Inferior parietal cortex (tissue), 1 donor: ENCODE measurements around the gene RAMAC.
"Not testable (repeated sequence)": the region's sequence is repeated elsewhere in the genome, so short reads cannot be mapped to it uniquely, and the experiment has no call there.

Experiments used
- DNase-seq: peaks from one replicate; pipeline ENCODE4 v3.0.0-alpha.2; 2016; ENCODE audit errors: extremely low spot score

The RAMAC gene

DNA sequence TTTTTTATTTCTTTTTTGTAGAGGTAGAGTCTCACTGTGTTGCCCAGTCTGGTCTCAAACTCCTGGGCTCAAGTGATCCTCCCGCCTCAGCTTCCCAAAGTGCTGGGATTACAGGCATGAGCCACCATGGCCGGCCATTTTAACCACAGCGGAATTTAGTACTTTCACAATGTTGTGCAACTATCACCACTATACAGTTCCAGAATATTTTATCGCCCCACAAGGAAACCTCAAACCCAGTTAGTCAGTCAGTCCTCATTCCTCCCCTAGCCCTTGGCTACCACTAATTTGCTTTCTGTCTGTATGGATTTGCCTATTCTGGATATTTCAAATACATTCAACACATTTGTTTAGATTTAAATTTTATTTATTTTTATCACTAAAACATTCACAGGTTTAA is 17.9 kb upstream of the RAMAC start:
- no peak for DNase-seq

DNA sequence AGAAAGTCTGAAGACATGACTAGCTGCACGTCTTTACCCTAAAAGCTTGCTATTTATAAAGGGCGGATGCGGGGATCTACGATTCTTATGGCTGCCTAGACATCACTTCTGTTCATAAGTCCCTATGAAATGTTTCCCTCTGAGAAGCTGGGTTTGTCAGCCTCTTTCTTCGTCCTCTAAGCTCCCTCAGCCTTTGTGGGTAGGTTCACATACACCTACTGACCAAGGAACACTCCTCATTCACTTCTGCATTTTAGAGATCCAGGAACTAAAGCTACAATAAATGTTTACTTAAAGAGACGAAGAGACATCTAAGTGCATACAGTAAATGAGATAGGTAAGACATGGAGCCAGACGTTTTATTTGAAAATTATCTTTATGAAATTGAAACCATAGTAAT is 16.7 kb upstream of the RAMAC start:
- no peak for DNase-seq

DNA sequence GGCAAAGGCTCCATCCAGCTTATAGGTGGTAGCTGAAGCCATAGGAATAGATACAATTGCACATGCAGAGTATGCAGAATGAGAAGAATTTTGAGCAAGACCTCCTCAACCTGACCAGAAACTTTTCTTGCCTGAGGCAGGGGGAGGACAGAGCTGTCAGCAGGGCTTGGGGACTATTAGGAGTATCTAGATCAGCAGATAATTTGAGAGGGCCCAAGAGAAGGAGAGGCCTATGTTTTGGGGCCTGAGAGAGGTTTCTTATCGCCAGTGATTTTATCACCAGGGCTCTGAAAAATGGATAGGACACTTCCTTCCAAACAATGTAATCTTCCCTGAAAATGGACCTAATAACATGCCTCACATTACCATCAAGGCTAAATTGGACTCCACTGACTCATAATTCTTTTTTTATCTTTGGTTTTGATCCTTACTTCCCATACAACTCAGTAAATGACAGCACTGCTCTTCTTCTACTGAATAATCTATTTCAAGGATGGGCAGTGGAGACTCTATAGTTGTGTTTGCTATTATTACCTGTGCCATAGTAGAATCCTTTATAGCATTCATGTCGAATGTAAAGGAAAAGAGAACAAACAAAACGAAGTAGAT is 15.8 kb upstream of the RAMAC start:
- DNase-seq = no peak

DNA sequence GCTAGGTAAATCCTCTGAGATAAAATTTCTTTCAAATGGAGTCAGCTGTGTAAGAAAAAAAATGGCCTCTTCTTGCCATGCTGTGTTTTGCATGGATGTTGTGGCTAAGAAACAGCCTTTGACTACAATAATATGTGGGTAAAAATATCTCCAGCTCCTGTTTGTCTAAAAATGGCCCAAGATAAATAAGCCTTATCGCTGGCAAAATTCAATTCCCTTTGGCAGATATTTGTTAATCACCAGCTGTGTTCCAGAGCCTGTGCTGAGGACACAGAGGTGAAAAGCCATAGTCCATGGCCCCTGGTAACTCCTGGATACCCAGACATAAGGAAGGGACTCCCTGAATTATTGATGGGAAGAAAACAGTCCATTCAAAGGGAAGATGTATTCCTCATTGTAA is 15.3 kb upstream of the RAMAC start:
- DNase-seq = no peak

DNA sequence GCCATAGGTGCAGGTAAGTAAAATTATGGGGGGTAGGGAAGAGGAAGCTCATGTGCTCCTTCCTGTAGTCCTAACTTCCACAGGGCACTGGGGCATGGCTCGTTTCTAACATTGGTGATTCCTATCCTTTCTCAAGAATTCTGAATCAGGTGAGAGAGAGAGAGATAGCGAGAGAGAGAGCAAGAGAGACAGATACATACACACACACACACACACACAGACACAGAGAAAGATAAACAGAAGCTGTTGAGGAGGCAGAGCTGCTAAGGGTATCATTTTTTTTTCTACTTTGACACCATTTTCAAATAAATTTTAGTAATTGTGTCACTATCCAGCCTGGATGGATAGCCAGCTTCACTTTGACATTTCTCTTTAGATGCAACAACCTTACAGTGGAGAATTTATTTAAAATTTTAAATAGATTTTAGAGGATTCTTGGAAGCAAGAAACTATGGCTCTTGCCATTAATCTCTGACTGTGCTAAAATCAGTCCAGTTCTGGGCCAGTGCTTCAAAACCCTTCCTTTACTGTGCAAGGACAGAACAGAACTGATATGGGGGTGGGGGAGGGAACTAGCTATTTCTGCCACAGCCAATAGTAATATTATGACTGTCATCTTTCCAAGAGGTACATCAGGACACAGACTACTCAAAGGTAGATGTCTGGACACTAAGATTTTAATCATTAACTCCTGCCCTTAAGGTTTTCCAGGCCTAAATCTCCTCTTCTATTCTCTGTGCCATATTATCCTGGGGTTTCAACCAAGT is 14.6 kb upstream of the RAMAC start:
- DNase-seq = no peak

DNA sequence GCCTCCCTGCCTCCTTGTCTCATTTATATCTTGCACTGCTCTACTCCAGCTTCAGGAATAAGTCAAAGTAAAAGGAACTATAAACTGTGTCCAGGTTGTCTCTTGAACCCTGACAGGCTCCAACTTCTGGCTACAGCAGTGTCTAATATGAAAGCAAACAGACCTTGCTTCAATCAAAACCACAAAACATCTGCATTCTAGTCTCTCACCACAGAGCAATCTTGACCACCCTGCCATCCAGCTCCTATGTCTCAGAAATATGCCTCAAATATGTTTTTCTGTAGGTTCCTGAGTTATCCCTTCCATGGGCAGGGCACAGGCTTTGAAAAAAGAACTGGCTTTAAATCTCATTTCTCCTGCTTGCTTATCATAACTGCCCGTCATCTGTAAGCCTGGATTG is 13.0 kb upstream of the RAMAC start:
- no peak for DNase-seq

DNA sequence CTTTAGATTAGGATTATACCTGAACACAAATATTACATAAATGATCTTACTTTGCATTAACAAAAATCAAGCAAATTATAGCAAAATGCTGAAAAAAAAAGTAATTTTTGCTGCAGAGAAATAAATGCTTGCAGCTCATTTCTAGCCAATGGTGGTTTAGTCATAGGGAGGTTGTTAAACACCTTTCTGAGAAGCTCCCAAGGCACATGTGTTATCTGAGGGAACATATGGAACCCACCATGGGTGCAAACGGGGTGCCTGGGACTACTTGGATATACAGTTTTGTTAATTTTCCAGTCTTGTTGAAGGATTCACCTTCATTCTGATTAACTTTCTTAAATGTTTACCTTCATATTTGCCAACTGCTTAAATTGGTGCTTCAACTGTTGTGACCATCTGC is 8.9 kb upstream of the RAMAC start:
- DNase-seq = no peak

DNA sequence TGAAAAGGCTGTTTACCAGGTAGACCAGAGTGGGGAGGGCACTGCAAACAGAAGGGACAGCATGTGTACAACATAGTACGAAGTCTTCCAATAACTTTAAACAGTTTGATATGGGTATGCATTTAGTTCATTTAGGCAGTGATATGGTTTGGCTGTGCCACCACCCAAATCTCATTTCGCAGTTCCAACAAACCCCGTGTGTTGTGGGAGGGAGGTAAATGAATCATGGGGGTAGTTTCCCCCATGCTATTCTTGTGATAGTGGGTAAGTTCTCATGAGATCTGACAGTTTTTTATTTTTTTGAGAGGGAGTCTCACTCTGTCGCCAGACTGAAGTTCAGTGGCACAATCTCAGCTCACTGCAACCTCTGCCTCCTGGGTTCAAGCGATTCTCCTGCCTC is 7.6 kb upstream of the RAMAC start:
- no peak for DNase-seq

DNA sequence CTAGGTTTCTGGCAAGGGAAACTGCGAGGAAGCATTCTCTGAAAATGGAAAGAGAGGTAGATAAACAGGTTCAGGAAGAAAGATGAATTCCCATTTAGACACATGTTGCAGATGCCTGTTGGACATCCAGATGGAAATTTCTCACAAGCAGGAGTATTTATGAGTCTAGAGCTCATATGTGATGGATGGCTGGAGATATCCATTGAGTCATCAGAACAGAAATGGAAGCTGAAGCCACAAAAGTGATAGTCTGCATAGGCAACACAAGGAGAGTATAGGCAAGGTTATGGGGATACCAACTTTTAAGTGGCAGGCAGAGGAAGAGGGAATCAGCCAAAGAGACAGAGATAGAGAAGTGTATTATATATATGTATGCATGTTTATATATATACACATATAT is 6.3 kb upstream of the RAMAC start:
- DNase-seq = no peak

DNA sequence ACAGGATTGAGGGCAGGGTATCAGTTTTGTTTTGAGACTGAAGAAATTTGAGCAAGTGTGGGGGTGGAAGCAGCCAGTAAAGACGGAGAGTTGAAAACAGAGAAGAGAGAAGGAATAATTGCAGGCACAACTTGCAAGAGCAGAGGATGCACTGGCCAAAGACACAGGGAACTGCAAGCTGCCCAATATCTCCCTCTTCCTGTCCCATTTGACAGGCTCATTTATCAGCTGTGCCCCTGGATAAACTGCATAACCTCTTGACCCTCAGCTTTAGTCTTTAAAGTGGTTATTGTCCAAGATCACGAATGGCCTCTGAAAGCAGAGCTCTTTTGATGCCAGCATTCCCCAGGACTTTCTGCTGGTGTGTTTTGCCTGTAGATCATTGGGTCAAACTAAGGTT is 5.0 kb upstream of the RAMAC start:
- DNase-seq = no peak

DNA sequence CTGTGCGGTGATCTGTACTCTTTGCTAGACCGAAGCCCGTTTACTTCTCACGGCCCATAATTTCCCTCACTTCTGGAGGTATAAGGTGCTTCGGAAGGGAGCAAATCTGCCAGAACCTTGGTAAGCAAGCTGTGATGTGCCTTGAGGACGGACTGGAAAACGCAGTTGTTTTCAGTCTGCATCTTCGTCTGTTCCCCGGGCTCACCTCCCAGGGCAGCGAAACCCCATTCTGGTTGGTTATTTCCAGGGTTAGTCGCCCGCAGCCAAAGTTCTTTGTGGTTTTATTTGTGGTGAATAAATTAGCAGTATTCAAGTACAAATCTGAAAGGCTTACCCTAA is 401 bp downstream of the RAMAC start:
- no peak for DNase-seq

DNA sequence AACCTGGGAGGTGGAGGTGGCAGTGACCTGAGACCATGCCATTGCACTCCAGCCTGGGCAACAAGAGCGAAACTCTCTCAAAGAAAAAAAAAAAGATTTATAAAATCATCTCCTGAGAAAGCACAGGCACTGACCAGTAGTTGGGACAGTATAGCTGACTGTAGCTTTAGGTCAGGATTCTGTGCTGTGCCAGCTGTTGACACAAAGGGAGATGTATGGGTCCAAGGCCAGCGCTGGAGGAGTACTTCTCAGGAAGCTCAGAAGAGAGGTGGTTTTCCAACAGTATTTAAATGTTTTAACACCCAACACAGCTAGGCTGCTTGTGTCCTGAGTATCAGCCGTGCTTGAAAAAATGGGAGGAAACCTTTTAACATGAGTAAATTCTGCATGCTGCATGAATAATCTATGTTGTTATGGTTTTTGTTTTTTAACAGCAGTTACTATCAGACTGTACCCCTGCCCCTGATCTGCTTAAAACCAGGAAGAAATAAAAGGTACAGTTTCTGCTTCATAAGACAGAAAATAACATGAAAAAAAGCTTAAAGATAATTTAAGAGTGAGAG is 6.5 kb downstream of the RAMAC start:
- no peak for DNase-seq

DNA sequence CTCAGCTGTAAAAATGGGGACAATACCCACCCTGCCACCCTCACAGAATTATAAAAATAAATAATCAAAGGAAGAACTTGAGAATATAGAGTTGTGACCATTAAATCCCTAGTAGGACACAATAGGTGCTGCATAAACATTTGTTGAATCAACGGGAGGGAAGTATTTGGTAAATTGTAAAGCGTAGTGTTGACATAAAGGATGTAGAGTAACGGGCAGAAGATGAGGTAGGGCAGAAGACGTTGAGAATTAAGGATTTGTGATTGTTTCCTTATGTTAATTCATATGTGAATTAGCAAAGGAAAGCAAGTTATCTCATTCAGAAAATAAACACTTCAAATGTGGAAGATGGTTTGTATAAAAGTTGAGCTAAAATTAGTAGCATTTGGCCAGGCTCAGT is 7.1 kb downstream of the RAMAC start:
- no peak for DNase-seq

DNA sequence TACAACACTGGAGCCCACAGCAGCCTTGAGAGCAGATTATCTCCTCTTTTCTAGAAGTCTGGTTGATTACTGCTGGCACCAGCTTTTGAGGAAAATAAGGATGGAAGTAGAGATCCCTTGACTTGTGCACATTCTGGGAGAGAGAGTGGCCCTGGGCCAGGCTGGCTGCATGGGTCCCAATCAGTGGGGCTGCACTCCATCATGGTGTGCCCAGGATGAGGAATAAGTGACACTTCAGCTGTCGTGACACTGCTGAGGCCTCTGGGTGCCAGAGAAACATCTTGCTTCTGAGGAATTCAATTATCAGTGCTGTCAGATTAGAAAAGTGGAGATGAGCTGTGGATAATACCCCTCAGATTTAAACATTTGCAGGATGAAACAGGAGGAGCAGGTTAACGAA is 9.1 kb downstream of the RAMAC start:
- DNase-seq = no peak

DNA sequence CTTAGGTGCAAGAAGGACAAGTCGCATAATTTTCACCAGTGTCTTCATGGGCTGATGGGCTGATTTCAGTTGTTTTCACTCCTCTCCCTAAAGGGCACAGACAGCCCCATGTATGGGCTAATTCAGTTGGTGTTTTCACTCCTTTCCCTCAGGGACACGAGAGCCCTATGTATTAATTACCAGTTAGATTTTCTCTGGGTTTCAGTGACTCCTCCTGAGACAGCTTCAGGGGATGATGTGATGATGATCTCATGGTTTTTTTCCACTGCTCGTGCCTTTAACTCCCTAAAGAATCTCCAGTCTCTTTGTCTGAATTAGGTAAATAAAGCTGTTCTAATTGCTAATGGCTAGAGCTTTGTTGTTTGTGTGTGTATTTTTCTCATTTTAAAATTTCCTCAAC is 9.9 kb downstream of the RAMAC start:
- DNase-seq = no peak

DNA sequence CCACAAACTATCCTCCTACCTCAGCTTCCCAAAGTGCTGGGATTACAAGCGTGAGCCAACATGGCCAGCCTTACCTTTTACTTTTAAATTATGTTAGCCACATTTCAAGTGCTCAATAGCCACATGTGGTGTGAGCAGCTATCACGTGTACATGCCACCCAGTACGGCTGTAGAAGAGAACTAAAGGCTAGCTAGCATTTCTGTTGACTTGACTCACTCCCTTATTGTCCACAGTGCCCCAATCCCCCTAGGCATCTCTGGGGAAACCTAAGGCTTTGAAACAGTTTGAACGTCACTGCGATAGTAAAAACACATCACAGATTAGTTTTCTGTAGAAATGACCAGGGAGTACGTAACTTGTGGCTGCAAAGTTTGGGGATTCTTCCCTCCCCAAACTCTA is 13.4 kb downstream of the RAMAC start:
- DNase-seq = no peak

DNA sequence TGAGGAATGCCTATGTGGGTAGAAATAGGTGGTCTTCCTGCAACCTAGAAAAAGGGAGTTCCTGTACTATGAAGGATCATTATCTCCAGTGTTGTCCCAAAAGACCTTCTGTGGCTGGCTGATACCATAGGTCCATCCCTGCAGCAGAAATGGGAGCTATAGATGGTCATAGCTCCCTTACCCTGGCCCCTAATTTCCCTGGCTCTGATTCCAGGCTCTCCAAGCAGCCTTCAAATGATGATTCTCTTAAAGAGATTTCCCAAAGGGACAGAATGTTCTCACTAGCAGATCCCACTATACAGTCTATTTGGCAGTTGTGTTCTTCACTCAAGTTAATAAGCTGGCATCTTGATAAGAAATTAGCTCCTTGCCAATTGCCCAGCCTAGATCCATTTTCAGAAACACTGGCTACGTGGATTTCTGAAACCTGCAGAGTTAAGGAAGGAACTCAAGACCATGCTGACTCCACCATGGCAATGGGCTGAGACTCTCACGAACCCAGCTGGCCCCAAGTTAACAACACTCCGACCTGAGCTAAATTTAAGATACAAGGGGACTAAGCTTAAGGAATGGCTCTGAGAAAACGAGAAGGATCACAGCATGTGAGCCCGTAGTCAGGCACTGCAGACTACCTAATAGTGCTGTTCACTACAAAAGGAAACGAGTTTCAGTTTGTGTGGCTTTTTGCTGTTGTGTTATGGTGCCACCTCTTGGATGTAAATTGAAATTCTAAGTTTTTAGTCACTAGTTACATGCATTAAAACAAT is 14.1 kb downstream of the RAMAC start:
- peak; percentile 71 for DNase-seq

DNA sequence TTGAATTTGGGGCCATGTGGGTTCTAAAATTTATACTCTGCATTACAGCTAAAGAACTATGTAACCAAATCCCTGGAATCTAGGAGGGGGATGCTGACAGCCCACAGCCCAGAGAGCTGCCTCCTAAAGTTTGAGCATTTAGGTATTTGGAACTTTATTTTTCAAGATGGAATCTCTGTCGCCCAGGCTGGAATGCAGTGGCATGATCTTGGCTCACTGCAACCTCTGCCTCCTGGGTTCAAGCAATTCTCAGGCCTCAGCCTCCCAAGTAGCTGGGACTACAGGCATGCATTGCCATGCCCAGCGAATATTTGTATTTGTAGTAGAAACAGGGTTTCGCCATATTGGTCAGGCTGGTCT is 14.6 kb downstream of the RAMAC start:
- not testable (repeated sequence) for DNase-seq

DNA sequence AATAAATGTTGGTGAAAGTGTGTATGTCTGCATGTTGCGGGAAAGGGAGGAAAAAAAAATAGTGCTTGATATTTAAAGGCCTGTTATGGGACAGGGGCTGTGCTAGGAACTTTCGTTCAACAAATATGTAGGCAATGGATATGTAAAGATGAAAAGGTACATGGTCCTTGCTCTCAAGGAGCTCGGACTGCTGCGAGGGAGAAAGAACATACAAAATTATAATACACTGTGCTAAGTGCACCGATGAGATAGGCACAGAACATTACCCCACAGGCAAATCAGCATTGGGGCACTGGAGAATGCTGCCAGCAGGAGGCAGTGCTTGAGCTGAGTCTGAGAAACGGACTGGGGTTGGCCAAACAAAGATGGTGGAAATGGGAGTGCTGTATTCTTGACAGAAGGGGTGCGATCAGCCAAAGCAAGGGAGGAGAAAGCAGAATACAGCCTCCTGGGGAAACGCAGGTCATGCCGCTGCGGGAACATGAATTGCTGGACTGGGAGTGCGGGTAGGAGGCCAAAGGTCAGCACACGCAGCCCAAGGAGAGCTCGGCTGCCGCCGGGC is 24.8 kb downstream of the RAMAC start:
- DNase-seq = peak; percentile 78

DNA sequence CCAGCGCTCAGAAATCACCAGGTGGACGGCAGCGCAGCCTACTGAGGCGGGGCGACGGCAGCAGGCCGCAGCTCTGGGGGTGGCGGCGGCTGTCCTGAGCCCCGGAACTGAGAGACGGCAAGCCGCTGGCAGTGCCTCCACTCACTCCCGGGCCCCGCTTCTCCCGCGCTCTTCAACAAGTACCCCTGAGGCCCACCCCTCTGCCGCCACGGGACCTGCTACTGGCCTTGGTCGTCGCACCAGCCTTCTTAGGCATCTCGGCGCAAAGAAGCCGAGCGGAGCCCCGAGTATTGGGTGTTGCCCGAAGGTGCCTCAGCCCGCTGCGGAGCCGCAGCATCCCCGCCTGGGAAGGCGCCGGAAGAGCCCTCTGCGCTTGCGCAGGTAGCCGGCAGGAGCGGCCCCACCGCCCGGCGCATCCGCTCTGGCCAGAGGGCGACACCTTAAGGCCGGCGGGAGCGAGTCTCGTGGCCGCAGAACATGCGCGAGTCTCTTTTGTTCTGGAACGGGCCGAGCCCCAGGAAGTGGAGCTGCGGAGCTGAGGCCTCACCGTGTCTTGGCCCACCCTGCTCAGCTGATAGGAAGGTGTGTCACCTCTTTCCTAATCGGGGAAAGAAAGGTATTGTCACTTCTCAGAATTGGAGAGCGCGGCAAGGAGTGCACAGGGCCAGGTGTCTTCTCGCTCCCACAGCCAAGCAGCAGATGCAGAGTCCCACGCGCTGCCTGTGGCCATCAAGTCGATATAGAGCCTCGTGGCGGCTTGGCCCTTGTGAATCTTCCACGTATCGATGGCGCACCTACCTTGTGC is 25.5 kb downstream of the RAMAC start, which contains the start of gene C15orf40:
Gene C15orf40, minus strand, starts transcription at position 369 of the 805 bp plus-strand sequence. Its CDS starts 32 bp downstream, at position 337.
- DNase-seq = peak; percentile 93

DNA sequence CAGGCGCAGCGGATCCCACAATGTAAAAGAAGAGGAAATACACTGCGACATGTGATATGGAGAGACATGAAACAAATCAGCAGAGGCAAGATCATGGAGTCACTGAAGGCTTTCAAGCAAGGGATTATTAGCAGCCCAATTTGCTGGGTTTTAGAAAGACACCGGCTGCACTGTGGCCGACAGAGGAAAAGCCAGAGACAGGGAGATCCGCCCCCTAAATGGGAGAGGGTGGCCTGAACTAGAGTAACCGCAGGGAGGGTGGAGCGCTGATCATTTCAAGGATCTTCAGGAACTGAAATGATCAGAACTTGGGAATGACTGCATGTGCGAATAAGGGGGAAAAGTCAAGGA is 26.0 kb downstream of the RAMAC start:
- no peak for DNase-seq

DNA sequence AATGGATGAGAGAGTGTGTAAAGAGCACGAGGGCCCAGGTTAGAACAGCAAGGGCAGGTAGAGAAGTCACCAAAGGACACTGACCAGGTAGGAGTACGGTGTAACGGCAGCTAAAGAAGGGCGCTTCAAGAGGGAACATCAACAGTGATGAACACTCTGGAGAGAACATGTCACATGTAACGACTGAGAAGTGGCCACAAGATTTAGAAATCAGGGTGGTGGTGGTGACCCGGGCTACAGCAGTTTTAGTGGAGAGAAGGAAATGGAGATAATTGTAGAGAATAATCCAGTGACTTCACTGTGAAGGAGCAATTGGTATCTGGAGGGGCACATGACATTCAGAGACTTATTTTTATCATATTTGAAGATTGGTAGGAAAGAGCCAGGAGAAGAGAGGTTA is 26.6 kb downstream of the RAMAC start:
- DNase-seq = no peak
